Measurements from ENCODE around the gene DAAM1. TPM values are rescaled to one million over a fixed set of nuclear protein-coding genes. Genes with fewer than 3 reads are reported as not detected.

The DAAM1 gene
- total and polyA plus RNA-seq, 12 donors: 7.4 to 37.4 (median 24.9) TPM

GRCh38 chr14:59284059-59284458, 95.6 kb downstream of the DAAM1 start:
- 62 to 84% (median 81%) methylated on average over 1 of the region's 1 CpG for WGBS, 4 donors
- Histone ChIP-seq H3K9me3 (replicated peaks in 1 of 3) (no peaks in the 10 kb centered on the region), H3K36me3 (replicated peaks in 1 of 2) (no peaks in the 10 kb centered on the region), H3K27ac (no peak overlapping the region), H3K4me1 (replicated peaks in 1 of 2) (peaks cover 7 to 11% of the 10 kb centered on the region in 2 donors), H3K27me3 (no peaks in the 10 kb centered on the region), H3K4me3 (no peak overlapping the region)
- TF ChIP-seq POLR2A (IDR thresholded peaks at IDR 0.05) (no peak), CTCF (IDR thresholded peaks at IDR 0.05) (no peak)
- intact Hi-C loops (cut with DNase I): no loop called here
- DNase-seq: no peak

- 36 to 75% (median 55%) methylated on average over 1 of the region's 1 CpG for WGBS, 4 donors
- Histone ChIP-seq H3K27me3 (no peaks in the 10 kb centered on the region), H3K27ac (peak overlapping the region in 1 of 5 donors; percentile 28), H3K4me1 (replicated peaks in 1 of 2) (peaks cover 0 to 32% of the 10 kb centered on the region in 2 donors), H3K36me3 (replicated peaks in 1 of 2) (peaks cover 0 to 8% of the 10 kb centered on the region in 2 donors), H3K4me3 (no peak overlapping the region), H3K9me3 (replicated peaks in 1 of 3) (no peaks in the 10 kb centered on the region)
- intact Hi-C loops (cut with DNase I): no loop called here
- peak in 3 of 7 donors; percentile 16 to 39 (median 26) for DNase-seq
- TF ChIP-seq CTCF (IDR thresholded peaks at IDR 0.05) (no peak), POLR2A (IDR thresholded peaks at IDR 0.05) (no peak)
Observed at GRCh38 chr14:59292028-59292427, 103.6 kb downstream of the DAAM1 start.

- H3K9me3 ChIP-seq (replicated peaks in 1 of 3): no peaks in the 10 kb centered on the region
- peaks cover 0 to 8% of the 10 kb centered on the region in 2 donors for H3K36me3 ChIP-seq (replicated peaks in 1 of 2)
- WGBS, 4 donors: 68 to 87% (median 82%) methylated on average over 4 of the region's 4 CpGs
- no peak overlapping the region for H3K27ac ChIP-seq
- TF ChIP-seq CTCF (IDR thresholded peaks at IDR 0.05): no peak
- no peak for TF ChIP-seq POLR2A (IDR thresholded peaks at IDR 0.05)
- no peak for DNase-seq
- no peaks in the 10 kb centered on the region for H3K27me3 ChIP-seq
- H3K4me1 ChIP-seq (replicated peaks in 1 of 2): peaks cover 0 to 32% of the 10 kb centered on the region in 2 donors
- no peak overlapping the region for H3K4me3 ChIP-seq
- intact Hi-C loops (cut with DNase I): no loop called here
Observed at GRCh38 chr14:59292921-59293534, 104.6 kb downstream of the DAAM1 start.

- no peaks in the 10 kb centered on the region for H3K27me3 ChIP-seq
- TF ChIP-seq CTCF (IDR thresholded peaks at IDR 0.05) (no peak), POLR2A (IDR thresholded peaks at IDR 0.05) (no peak)
- DNase-seq: no peak
- H3K9me3 ChIP-seq (replicated peaks in 1 of 3): no peaks in the 10 kb centered on the region
- H3K36me3 ChIP-seq (replicated peaks in 1 of 2): peaks cover 0 to 8% of the 10 kb centered on the region in 2 donors
- H3K27ac ChIP-seq: peak overlapping the region in 2 of 5 donors; percentile 37 to 46
- intact Hi-C loops (cut with DNase I): no loop called here
- WGBS, 4 donors: 76 to 87% (median 82%) methylated on average over 8 of the region's 8 CpGs
- H3K4me3 ChIP-seq: no peak overlapping the region
- peaks cover 0 to 32% of the 10 kb centered on the region in 2 donors for H3K4me1 ChIP-seq (replicated peaks in 1 of 2)
Observed at GRCh38 chr14:59293935-59294661, 105.6 kb downstream of the DAAM1 start.
